ENCODE results near the gene DDX1. TPM values are rescaled to one million over a fixed set of nuclear protein-coding genes. Genes with fewer than 3 reads are reported as not detected.

DDX1 gene
- total and polyA plus RNA-seq, 2 donors (not counting 3 experiments of a cell fraction or from before 2014, with no cell fraction given) = 41.2 to 117 TPM

DNA sequence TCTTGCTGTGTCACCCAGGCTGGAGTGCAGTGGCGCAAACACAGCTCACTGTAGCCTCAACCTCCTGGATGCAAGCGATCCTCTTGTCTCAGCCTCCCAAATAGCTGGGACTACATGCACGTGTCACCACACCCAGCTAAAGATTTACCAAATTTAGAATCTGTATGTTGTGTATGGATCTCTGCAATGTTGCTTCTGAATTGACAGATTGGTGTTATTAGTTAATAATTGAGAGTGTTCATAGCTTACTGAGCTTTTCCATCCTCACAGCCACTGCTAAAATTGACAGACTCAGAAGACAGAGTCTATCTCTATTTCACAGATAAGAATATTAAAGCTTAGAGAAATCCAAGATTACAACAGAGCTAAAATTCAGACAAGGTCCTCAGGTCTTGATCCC is 26.3 kb upstream of the DDX1 start:
- BruUV-seq (replicated peaks) = no TSS peak
- Histone ChIP-seq H4K20me1 (replicated peaks; ENCODE audit: control insufficient read depth, extremely low read depth, insufficient read depth, low read length) (no peaks in the 10 kb centered on the region), H3K9ac (replicated peaks; ENCODE audit: extremely low read depth, insufficient read depth, low read length) (no peak overlapping the region), H3K4me2 (ENCODE audit: insufficient read depth, low read length) (no peak overlapping the region), H3K9me1 (replicated peaks; ENCODE audit: control insufficient read depth, extremely low read depth, insufficient read depth, low read length) (no peaks in the 10 kb centered on the region), H3K4me3 (replicated peaks in 1 of 3; ENCODE audit: insufficient read depth in 1 of 3, low read depth in 1 of 3, low read length in 3 of 3) (no peak overlapping the region), H3K27ac (ENCODE audit: insufficient read depth, low read depth, low read length) (no peak overlapping the region), H2AFZ (ENCODE audit: low read depth, low read length) (no peak overlapping the region), H3K36me3 (ENCODE audit: control insufficient read depth in 2 of 2, extremely low read depth in 1 of 2, insufficient read depth in 2 of 2, low read length in 2 of 2) (no peaks in the 10 kb centered on the region), H3K79me2 (ENCODE audit: control insufficient read depth, insufficient read depth, low read length) (peaks cover 5% of the 10 kb centered on the region), H3K4me1 (ENCODE audit: control insufficient read depth, extremely low read depth, insufficient read depth, low read length) (peaks cover 10% of the 10 kb centered on the region), H3K27me3 (ENCODE audit: control insufficient read depth in 2 of 2, insufficient read depth in 2 of 2, low read length in 2 of 2) (no peaks in the 10 kb centered on the region), H3K9me3 (replicated peaks; ENCODE audit: control insufficient read depth, insufficient read depth, low read length) (no peaks in the 10 kb centered on the region)
- POLR2A ChIA-PET = no interaction called here
- CTCF ChIA-PET = interaction anchor here (1.2 to 3.2 kb wide), 2 partner anchors 11 to 12 kb away, joined by 3 to 22 read pairs; no protein-coding TSS in a partner anchor
- FAIRE-seq = no peak
- dilution Hi-C loops (cut with MboI; ENCODE audit: extremely low pct_ligation_motif_present, low sequenced_read_pairs) (no loop called here), intact Hi-C loops (cut with micrococcal nuclease) (no loop called here)
- no peak for TF ChIP-seq EZH2 (IDR thresholded peaks at IDR 0.05; ENCODE audit: borderline replicate concordance, low read depth, low read length, severe bottlenecking)
- TF ChIP-seq JUN (IDR thresholded peaks at IDR 0.05; ENCODE audit: borderline replicate concordance, insufficient read depth, insufficient read length, low read depth) = no peak
- no peak for DNase-seq (ENCODE audit: low read depth, low spot score)

DNA sequence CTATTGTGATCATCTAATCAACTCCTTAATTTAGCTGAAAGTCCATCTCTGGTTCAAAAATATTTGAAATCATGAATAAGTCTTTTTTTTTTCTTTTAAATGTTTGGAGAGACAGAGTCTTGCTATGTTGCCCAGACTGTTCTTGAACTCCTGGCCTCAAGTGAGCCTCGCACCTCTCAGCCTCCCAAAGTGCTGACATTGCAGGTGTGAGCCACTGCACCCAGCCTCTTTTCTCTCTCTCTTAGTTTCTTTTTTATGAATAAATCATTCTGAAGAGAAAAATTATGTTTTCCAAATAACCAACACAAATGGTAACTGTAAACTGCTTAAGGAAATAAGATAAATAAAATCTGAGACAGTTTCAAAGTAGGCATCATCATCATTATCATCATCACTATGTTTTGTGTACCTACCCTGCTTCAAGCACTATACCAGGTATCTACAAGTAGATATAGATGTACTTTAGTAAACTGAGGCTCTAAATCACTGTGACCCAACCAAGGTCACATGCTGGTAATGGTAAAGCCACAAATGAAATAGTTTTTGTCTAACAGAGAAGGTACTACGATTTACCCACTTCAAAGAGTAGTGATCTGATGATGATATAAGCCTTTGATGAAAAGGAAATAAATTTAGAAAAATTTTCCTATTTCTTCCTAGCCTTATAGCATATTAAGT is 25.5 kb upstream of the DDX1 start:
- no peaks in the 10 kb centered on the region for H4K20me1 ChIP-seq (replicated peaks; ENCODE audit: control insufficient read depth, extremely low read depth, insufficient read depth, low read length)
- FAIRE-seq (no peak), DNase-seq (ENCODE audit: low read depth, low spot score) (no peak)
- no TSS peak for BruUV-seq (replicated peaks)
- H3K4me2 ChIP-seq (ENCODE audit: insufficient read depth, low read length) = no peak overlapping the region
- no peaks in the 10 kb centered on the region for H3K36me3 ChIP-seq (ENCODE audit: control insufficient read depth in 2 of 2, extremely low read depth in 1 of 2, insufficient read depth in 2 of 2, low read length in 2 of 2)
- POLR2A ChIA-PET = no interaction called here
- TF ChIP-seq EZH2 (IDR thresholded peaks at IDR 0.05; ENCODE audit: borderline replicate concordance, low read depth, low read length, severe bottlenecking) (no peak), JUN (IDR thresholded peaks at IDR 0.05; ENCODE audit: borderline replicate concordance, insufficient read depth, insufficient read length, low read depth) (no peak), FOS (IDR thresholded peaks at IDR 0.05; ENCODE audit: borderline replicate concordance, insufficient read depth, low read length) (no peak), MAX (IDR thresholded peaks at IDR 0.05; ENCODE audit: insufficient read depth, insufficient read length) (no peak), MYC (IDR thresholded peaks at IDR 0.05; ENCODE audit: low read depth, low read length) (no peak), POLR2A (IDR thresholded peaks at IDR 0.05; ENCODE audit: low read depth, low read length) (no peak)
- TF ChIP-seq, protein P1, sequence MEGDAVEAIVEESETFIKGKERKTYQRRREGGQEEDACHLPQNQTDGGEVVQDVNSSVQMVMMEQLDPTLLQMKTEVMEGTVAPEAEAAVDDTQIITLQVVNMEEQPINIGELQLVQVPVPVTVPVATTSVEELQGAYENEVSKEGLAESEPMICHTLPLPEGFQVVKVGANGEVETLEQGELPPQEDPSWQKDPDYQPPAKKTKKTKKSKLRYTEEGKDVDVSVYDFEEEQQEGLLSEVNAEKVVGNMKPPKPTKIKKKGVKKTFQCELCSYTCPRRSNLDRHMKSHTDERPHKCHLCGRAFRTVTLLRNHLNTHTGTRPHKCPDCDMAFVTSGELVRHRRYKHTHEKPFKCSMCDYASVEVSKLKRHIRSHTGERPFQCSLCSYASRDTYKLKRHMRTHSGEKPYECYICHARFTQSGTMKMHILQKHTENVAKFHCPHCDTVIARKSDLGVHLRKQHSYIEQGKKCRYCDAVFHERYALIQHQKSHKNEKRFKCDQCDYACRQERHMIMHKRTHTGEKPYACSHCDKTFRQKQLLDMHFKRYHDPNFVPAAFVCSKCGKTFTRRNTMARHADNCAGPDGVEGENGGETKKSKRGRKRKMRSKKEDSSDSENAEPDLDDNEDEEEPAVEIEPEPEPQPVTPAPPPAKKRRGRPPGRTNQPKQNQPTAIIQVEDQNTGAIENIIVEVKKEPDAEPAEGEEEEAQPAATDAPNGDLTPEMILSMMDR (IDR thresholded peaks at IDR 0.05; ENCODE audit: extremely low read depth in 1 of 2, insufficient read depth in 1 of 2, low read depth in 1 of 2, low read length in 2 of 2) = no peak
- H3K4me3 ChIP-seq (replicated peaks in 1 of 3; ENCODE audit: insufficient read depth in 1 of 3, low read depth in 1 of 3, low read length in 3 of 3) = no peak overlapping the region
- CTCF ChIA-PET = interaction anchor here (3.2 kb wide), 1 partner anchor 11 kb away, joined by 22 read pairs; no protein-coding TSS in a partner anchor
- no peak overlapping the region for H3K9ac ChIP-seq (replicated peaks; ENCODE audit: extremely low read depth, insufficient read depth, low read length)
- H3K27ac ChIP-seq (ENCODE audit: insufficient read depth, low read depth, low read length) = no peak overlapping the region
- H3K4me1 ChIP-seq (ENCODE audit: control insufficient read depth, extremely low read depth, insufficient read depth, low read length) = peaks cover 10% of the 10 kb centered on the region
- H3K9me1 ChIP-seq (replicated peaks; ENCODE audit: control insufficient read depth, extremely low read depth, insufficient read depth, low read length) = no peaks in the 10 kb centered on the region
- intact Hi-C loops (cut with micrococcal nuclease) = no loop called here
- H3K27me3 ChIP-seq (ENCODE audit: control insufficient read depth in 2 of 2, insufficient read depth in 2 of 2, low read length in 2 of 2) = no peaks in the 10 kb centered on the region
- H2AFZ ChIP-seq (ENCODE audit: low read depth, low read length) = no peak overlapping the region
- H3K9me3 ChIP-seq (replicated peaks; ENCODE audit: control insufficient read depth, insufficient read depth, low read length) = no peaks in the 10 kb centered on the region
- dilution Hi-C loops (cut with MboI; ENCODE audit: extremely low pct_ligation_motif_present, low sequenced_read_pairs) = no loop called here
- H3K79me2 ChIP-seq (ENCODE audit: control insufficient read depth, insufficient read depth, low read length) = no peaks in the 10 kb centered on the region

Measured in endothelial cell of umbilical vein (primary cell).